ENCODE measurements around the gene FLRT1. TPM values are rescaled to one million over a fixed set of nuclear protein-coding genes. Genes with fewer than 3 reads are reported as not detected.

Gene FLRT1
- total RNA-seq, 1 donor from 2014 or later = not detected

DNA sequence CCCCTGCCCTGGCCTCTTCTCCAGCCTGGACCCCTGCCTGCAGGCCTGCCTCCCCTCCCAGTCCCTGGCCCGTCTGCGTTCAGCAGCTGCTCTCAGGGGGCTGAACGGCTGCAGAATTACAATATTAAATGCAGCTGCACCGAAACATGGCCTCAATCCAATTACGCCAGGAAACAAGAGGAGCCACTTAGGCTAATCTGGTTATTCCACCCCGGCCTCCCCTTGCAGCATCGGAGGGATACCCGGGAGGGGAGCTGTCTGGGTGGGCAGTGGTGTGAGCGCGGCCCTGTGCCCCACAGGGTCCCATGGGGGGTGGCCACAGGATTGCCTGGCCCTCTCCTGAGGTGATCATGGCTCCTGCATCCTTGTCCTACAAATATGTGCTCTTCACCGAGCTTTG, 42.6 kb downstream of the FLRT1 start:
- DNase-seq (ENCODE audit: low read depth) = no peak
- no peak for TF ChIP-seq CTCF (conservative IDR thresholded peaks at IDR 0.05; ENCODE audit: low read depth, low read length)
- H3K4me3 ChIP-seq (ENCODE audit: low read depth, low read length) = no peak overlapping the region

DNA sequence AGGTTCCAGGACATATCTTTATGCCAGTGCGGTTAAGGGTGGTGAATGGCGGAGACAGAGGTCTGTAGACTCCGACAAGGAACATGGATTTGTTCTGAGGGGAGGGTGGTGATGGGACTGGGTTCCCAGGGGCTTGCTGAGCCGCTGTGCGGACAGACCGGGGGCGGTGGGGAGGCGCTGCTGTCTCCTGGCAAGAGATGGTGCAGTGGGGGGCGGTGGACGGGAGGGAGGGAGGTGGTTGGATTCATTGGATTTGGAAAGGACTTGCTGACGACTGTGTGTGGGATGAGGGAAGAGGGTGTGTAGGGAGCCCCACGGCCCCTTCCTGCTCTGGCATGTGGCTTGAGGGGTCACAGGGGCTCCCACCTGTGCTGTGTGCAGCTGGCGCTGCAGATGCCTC, 43.2 kb downstream of the FLRT1 start:
- DNase-seq (ENCODE audit: low read depth) = no peak
- no peak for TF ChIP-seq CTCF (conservative IDR thresholded peaks at IDR 0.05; ENCODE audit: low read depth, low read length)
- no peak overlapping the region for H3K4me3 ChIP-seq (ENCODE audit: low read depth, low read length)

GRCh38 chr11:64080390-64080789, 44.7 kb downstream of the FLRT1 start:
- H3K4me3 ChIP-seq (ENCODE audit: low read depth, low read length) = no peak overlapping the region
- TF ChIP-seq CTCF (conservative IDR thresholded peaks at IDR 0.05; ENCODE audit: low read depth, low read length) = no peak
- no peak for DNase-seq (ENCODE audit: low read depth)

GRCh38 chr11:64081745-64082442, 46.2 kb downstream of the FLRT1 start:
- H3K4me3 ChIP-seq (ENCODE audit: low read depth, low read length) = no peak overlapping the region
- no peak for DNase-seq (ENCODE audit: low read depth)
- no peak for TF ChIP-seq CTCF (conservative IDR thresholded peaks at IDR 0.05; ENCODE audit: low read depth, low read length)

DNA sequence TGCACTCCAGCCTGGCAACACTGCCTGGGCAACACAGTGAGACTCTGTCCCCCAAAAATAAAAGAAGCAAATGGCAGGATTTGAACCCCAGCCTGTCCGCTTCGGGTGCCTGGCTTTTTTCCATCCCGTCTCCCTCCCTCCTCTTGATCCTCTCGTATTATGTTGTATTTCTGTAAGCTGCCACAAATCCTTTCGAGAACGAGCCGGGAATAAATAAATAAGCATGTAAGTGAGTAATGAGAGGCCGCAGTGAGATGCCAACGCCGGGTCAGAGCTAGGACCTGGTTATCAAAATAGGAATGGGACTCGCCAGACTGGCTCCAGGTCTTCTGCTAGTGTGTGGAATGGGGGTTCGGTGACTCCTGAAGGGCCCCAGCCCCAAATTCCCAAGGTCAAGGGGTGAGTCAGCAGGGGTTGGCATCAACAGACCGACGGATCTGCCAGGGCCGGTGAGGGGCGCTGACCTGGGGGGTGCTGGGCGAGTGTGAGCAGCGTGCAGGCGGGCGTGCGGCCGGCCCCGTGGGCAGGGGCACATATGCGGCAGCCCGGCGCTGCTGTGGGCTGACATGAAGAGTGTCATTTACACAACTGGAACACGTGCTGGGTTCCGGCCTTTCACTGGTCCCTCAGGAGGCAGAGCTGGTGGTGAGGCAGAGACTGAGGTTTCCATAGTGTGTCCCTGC, 47.8 kb downstream of the FLRT1 start:
- H3K4me3 ChIP-seq (ENCODE audit: low read depth, low read length) = no peak overlapping the region
- no peak for DNase-seq (ENCODE audit: low read depth)
- TF ChIP-seq CTCF (conservative IDR thresholded peaks at IDR 0.05; ENCODE audit: low read depth, low read length) = no peak

GRCh38 chr11:64084146-64084950, 48.6 kb downstream of the FLRT1 start:
- TF ChIP-seq CTCF (conservative IDR thresholded peaks at IDR 0.05; ENCODE audit: low read depth, low read length) = no peak
- no peak overlapping the region for H3K4me3 ChIP-seq (ENCODE audit: low read depth, low read length)
- DNase-seq (ENCODE audit: low read depth) = no peak

All from epithelial cell of proximal tubule (primary cell).